A549 treated with DMSO at 1 μM for 4 hours (cell line): ENCODE measurements around the gene CCDC82. TPM values are rescaled to one million over a fixed set of nuclear protein-coding genes. Genes with fewer than 3 reads are reported as not detected.

Experiments used
- total RNA-seq: library from RNA; stranded (reverse); fragments of 200-300 nt; extraction: Qiagen RNA extraction; gene quantifications from 5 replicates; pipeline ENCODE4 v1.2.3, GENCODE V29; 2022; ENCODE audit warnings: low read depth

Gene CCDC82
- 16.0 to 19.9 TPM (median 18.1 TPM) in 5 replicates for total RNA-seq

DNA sequence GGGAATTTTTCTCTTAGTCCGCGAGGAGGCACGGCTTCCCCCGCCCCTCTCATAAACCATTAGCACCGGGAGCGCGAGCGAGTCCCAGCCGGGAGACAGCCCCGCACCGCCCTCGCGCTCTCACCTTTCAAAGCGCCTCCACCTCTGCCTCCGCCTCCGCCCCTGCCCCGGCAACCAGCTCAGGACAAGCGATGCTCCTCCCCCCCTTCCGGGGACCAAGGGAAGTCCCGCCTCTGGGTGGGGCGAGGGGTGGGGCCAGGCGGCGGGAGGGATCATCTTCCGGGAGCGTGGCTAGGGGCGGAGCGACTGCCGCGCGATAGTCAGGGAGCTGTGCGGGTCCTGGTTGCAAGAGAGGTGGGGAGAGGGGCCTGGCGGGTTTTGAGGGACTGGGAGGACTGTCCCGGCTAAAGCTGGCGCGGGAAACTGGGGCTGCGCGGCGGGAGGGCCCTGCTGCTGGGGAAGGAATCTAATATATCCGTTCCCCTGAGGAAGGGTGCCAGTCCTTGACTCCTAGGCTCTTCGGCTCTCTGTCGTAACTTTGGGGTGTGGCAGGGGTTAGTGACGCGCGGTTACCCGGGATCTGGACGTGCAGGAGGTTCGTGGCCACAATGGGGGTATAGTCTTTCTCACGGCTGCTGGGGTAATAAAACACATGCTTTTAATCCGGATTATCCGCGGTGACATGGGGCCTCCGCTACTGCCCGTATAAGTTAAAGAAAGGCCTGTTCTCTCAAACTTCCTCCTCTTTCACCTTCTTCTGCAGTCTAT is at the start of gene CCDC82, which contains the start of gene JRKL:
Gene CCDC82 (minus strand): TSS at position 193 of the 768 bp plus-strand sequence. CDS start 5,165 bp downstream, outside the sequence.
Gene JRKL (plus strand): TSS at position 294 of the 768 bp plus-strand sequence. CDS start 637 bp downstream, outside the sequence.

DNA sequence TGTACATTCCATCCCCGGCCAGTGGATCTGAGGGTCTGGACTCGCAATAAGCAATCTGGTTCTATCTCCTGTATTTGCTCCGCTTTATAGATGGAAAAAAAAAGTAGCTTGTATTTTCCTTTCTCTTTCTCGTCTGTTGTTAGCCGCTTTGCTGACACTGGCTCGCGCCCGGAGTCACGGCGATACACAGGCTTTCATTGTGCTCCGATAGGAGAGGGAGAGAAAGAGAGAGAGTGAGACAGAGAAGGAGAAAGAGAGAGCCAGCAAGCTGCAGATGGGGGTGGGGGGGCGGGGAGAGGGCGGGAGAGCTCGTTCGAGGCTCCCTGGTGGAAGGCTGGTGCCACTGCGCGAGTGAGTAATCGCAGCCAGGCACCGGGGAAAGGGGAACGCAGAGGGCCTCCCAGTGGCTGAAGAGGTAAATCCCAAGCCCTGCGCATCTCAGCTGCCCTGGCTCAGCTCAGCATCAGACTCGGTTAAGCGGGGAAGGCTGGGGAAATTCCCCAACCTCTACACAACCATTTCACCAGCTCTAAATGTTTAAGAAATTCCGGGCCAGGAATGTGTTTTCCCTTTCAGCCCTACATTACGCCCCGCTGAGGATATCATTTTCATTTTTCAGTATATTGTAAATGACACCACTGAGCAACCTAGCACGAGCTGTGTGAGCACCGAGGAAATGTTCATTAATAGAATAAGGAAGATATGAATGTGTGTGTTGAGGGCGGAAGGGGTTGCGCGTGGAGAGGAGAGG is 46.6 kb downstream of the CCDC82 start, which contains the start of gene MAML2:
Gene MAML2 (minus strand): TSS at position 235 of the 751 bp plus-strand sequence. CDS start 1,300 bp downstream, outside the sequence.

Other genes with a start within 250 kb of the CCDC82 start
- 2.2 to 3.4 TPM (median 2.7 TPM) in 5 replicates for gene MAML2, start 46.7 kb downstream of the CCDC82 start, total RNA-seq
- gene JRKL, start 101 bp upstream of the CCDC82 start, total RNA-seq = 4.3 to 7.1 TPM (median 5.7 TPM) in 5 replicates